Activated CD4-positive, CD25-positive, alpha-beta regulatory T cell treated with anti-CD3 and anti-CD28 coated beads, Interleukin-2, amount 50 U/mL, for 24 hours (primary cell): Measurements from ENCODE around the gene SLC6A16.

Source experiments
- ATAC-seq, 2 donors: fragments of 150-1000 bp; cut with Tn5 transposase; one replicate each; pipeline ENCODE4 v1.10.0; 2021; ENCODE audit warnings: mild to moderate bottlenecking in 1 of 2, moderate library complexity in 1 of 2

SLC6A16 gene

DNA sequence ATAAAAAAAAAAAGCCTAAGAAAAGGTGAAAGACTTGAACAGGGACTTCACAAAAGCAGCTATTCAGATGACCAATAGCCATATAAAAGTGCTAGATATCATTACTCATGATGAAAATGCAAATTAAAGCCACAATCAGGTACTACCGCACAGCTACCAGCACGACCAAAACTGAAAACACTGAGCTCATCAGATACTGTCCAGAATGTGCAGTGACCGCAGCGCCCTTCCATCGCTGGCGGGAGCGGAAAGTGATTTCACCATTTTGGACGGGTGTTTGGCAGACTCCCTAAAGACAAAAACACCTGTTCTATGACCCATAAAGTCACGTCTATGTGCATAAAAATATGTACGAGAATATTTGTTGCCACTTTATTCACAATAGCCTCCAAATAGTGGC lies 60.7 kb downstream of the SLC6A16 start:
- no peak for ATAC-seq

DNA sequence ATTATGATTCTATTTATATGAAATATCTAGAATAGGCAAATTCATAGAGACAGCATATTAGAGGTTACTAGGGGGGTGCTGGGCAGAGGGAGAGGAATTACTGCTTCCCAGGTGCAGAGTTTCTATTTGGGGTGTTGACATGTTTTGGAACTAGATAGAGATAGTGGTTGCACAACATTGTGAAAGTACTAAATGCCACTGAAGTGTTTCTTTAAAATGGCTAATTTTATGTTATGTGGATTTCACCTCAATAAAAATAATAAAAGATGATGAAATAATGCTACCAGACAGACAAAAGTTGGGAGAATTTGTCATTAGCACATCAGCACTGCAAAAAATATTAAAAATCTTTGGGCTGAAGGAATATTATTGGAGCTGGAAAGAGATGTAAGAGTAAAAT lies 63.4 kb downstream of the SLC6A16 start:
- ATAC-seq = no peak

DNA sequence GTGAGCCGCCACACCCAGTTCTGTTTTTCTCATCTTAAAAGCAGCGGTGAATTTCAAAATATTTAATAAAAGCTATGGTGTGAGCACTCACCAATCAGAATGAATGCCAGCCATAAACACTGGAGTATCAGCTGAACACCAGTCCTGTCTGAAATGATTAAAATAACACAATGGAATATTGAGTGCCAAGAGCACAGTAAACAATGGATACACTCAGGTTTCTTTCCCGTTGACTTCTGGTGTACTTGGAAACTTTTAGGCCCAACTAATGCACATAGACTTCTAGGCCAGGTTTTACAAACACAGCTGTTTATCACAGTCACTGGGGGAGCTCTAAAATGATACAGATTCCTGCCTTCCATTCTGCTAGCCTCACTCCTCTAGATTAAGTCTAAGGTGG lies 68.3 kb downstream of the SLC6A16 start:
- no peak for ATAC-seq

DNA sequence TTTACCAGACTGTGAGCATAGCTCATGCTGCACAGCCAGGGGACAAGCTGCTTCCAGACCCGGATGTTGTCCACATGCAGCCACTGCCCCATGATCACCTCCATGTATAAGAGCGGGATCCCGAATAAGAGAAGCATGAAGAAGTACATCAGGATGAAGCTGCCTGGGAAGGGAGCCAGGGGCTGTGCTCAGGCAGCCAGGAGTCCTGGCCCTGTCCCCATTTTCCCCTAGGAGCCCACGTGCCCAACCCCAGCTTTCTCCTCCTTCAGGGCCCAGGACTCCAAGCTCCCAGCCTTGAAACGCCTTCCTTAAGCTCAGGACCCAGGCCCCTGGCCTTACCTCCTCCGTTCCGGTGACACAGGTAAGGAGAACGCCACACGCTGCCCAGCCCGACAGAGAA lies 69.3 kb downstream of the SLC6A16 start:
- no peak for ATAC-seq

DNA sequence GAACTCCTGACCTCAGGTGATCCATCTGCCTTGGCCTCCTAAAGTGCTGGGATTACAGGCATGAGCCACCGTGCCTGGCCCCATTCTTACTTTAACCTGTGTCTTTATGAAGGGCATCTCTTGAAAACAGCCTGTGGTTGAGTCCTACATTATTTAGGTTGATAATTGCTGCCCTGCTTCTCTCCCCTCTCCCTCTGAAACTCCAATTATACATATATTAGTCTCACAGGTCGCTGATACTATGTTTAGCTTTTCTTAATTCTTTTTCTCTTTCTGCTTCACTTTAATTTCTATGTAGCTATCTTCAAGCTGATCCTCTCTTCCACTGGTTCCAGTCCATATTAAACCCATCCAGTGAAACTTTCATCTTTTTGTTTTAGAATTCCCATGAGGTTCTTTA lies 75.1 kb downstream of the SLC6A16 start:
- no peak for ATAC-seq

DNA sequence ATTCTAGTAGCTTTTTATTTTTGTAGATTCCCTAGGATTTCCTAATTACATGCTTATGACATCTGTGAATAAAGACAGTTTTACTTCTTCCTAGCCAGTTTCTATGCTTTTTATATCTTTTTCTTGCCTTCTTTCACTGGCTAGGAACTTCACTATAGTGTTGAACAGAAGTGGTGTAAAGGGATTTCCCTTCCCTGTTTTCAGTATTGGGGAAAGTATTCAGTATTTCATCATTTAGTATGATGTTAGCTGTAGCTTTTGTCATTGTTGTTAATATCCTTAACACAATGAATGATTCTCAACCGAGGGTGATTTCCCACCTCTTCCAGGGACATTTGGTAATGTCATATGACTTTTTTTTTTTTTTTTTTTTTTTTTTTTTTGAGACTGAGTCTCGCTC lies 77.3 kb downstream of the SLC6A16 start:
- ATAC-seq = no peak

DNA sequence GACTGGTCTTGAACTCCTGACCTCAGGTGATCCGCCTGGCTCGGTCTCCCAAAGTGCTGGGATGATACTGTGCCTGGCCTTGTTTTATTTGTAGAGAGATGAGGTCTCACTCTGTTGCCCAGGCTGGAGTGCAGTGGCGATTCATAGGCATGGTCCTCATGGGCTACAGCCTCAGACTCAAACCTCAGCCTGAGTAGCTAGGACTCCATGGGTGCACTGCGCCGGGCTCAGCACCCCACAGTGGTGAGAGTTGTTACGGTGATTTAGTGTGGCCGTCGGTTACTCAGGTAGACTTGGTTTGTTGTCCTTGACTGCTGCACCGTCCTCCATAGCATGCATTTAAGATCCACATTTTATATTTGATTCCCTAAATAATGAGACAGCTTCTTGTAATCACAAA lies 80.7 kb downstream of the SLC6A16 start:
- no peak for ATAC-seq

DNA sequence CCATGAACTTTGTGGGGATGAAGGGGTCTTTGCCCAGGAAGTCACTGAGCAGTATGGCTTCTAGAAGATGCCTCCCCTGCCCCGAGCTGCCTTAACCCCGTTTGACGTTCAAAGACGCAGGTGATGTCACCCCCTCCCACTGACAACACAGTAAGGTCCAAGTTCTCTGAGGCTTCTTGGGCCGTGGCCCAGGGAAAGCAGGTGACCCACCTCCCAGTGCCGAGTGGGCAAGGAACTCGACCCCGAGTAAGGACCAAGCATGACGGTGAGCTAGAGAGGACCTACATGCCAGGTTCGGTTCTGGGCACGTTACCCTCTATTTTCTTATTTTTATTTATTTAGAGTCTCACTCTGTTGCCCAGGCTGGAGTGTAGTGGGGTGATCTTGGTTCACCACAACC lies 81.3 kb downstream of the SLC6A16 start:
- ATAC-seq = no peak

DNA sequence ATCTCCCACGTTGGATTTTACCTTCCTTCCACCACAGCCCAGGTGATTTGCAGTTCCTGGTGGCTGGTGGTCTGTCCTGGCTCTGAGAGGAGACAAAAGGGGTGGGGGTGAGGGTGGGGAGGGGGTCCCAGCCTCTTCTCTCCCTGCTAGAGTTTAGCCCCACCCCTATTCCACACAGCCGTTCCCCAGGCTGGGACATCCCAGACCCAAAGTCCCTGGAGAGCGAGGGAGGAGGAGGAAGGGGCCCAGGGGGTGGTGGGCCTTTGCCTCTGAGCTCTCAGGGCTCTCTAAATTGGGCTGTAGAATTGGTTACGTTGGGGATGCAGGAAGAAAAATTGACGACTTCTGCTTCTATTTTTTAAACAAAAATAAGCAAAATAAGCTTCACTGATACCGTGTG lies 81.9 kb downstream of the SLC6A16 start:
- no peak for ATAC-seq

DNA sequence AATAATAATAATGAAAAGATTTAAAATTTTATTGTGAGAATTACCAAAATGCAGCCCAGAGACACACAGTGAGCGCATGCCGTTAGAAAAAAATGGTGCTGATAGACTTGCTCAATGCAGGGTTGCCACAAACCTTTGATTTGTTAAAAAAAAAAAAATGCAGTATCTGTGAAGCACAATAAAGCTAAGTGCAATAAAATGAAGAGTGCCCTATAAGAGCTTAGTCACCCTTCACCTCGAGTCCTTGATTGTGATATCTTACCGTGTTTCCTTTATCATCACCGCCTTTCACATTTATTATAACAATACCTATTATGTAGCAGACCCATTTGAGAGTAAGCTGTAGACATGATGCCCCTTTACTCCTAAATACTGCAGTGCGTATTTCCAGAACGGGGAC lies 83.2 kb downstream of the SLC6A16 start:
- no peak for ATAC-seq
